Kidney epithelial cell (primary cell): ENCODE data around the gene EPHB2. TPM values are rescaled to one million over a fixed set of nuclear protein-coding genes. Genes with fewer than 3 reads are reported as not detected.

ENCODE experiments used
- DNase-seq: peaks from one replicate; pipeline ENCODE4 v3.0.0-alpha.2; 2010; ENCODE audit warnings: low read depth
- H3K27me3 ChIP-seq: 2 replicates; pipeline ENCODE4 v1.6.0; 2011; ENCODE audit warnings: low read length; ENCODE audit not compliant: control insufficient read depth, insufficient read depth
- H3K36me3 ChIP-seq: 2 replicates; pipeline ENCODE4 v1.5.1; 2011; ENCODE audit warnings: low read length; ENCODE audit not compliant: control insufficient read depth, insufficient read depth
- H3K4me3 ChIP-seq: 2 replicates; pipeline ENCODE4 v1.5.1; 2011; ENCODE audit warnings: low read depth, mild to moderate bottlenecking, control low read depth, low read length
- CTCF ChIP-seq: IDR thresholded peaks from 2 replicates; pipeline ENCODE4 v1.5.1; 2011; ENCODE audit warnings: mild to moderate bottlenecking, moderate library complexity, low read length, control low read depth, inconsistent platforms; ENCODE audit not compliant: insufficient read depth, poor library complexity, severe bottlenecking
- total RNA-seq: library from RNA; depleted of rRNA; stranded (reverse); fragments of >200 nt; gene quantifications from 2 replicates; pipeline ENCODE4 v1.2.3, GENCODE V29; 2015

The EPHB2 gene
- total RNA-seq, 1 donor from 2014 or later, result 111 TPM

DNA sequence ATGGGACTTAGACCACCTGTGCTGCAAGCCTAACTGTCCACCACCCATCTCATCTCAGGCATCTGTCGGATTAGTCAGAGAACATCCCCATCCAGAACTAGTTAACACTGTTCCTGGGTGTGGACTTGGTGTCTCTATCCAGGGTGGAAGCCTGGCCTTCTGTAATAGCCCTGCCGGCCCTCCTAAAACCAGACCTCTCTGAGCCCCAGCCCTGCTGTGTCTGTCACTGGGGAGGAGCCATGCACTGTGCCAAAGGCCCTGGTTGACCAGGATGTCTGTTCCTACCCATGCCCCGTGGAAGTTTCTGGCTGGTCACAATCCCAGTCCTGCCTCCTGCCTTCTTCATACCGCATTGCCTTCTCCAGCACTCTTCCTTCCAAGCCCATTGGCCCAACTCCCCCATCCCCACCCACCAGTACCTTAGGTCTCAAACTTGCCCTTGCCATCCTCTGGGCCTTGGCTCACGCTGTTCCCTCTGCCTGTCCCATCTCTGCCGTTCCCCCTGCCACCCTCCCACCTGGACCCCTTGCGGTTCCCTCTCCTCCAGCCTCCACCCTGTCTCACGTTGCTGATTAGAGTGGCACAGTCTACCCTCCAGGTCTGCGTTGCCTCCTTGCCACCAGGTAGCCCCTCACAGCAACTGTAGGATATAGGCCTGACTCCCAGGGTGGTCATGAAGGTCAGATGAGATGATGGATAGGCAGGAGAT lies 105.6 kb downstream of the EPHB2 start:
- TF ChIP-seq CTCF, result no peak
- H3K36me3 ChIP-seq, result no peaks in the 10 kb centered on the region
- no peak for DNase-seq
- H3K4me3 ChIP-seq, result no peak overlapping the region
- H3K27me3 ChIP-seq, result no peaks in the 10 kb centered on the region

DNA sequence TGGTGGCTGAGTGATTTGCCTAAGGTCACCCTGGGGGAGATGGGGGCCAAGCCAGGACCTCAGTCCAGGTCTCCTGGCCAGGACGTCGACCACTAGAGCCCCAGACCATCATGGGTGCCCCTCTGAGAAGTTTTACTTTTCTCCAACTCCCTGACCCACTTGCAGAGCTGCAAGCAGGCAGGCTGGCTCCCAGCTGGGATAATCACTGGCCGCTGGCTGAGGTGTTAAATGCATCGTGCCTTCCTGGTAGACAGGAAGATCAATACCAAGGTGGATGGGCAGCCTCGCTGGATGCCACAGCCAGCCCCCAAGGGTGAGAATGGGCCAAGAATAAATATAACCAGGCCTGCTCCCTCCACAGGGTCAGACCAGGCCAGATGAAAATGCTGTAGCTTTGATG lies 106.2 kb downstream of the EPHB2 start:
- no peak for TF ChIP-seq CTCF
- Histone ChIP-seq H3K4me3 (no peak overlapping the region), H3K36me3 (no peaks in the 10 kb centered on the region), H3K27me3 (no peaks in the 10 kb centered on the region)
- no peak for DNase-seq

DNA sequence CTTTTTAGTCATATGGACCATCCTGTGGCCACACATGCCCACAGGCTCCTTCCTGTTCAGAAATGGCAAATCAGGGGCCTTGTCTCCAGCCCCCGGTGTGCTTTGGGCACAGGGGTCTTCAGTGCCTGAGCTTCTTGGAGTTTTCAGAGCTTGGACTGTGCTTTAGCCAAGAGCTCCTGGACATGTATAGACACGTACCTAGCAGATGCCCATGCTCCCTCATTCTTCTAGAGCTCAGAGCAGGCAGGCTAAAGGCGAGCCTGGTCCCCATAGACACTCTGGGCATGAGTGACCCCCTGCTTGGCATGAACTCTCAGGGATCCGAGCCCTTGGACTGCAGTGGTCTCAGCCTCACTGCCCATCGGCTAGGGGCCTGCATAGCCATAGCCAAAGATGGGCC lies 106.8 kb downstream of the EPHB2 start:
- H3K36me3 ChIP-seq, result no peaks in the 10 kb centered on the region
- no peak for DNase-seq
- H3K4me3 ChIP-seq, result no peak overlapping the region
- H3K27me3 ChIP-seq, result no peaks in the 10 kb centered on the region
- TF ChIP-seq CTCF, result no peak

DNA sequence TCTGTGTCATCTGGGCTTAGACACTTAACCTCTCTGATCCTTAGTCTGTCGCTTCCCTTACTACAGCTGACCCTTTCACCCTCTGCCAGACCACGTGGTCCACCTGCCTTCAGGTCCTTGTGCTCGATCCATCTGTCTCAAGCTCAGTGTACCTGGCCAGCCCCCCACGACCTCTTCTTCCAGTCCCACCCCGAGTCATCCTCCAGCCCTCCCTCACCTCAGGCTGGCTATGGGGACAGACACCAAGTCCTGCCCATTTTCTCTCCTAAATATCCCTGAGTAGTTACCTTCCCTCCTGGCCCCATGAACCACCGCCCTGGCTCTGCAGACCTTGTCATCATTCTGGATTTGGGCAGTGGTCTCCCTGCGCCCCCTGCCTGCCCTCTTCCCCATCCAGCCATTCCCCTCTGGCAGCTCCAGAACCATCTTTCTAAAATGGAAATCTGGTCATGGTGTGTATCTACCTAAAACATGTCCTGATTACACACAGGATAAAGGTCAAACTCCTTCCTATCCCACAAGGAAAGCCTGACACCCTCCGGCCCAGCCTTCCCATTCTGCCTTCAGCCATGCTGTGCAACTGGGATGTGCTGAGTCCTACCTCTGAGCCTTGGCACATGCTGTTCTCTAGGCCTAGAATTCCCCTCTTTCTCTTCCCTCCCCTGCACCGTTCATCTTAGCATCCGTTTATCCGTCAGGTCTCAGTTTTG lies 107.6 kb downstream of the EPHB2 start:
- TF ChIP-seq CTCF, result no peak
- no peak for DNase-seq
- H3K36me3 ChIP-seq, result no peaks in the 10 kb centered on the region
- H3K27me3 ChIP-seq, result no peaks in the 10 kb centered on the region
- no peak overlapping the region for H3K4me3 ChIP-seq

- no peaks in the 10 kb centered on the region for H3K27me3 ChIP-seq
- no peak for TF ChIP-seq CTCF
- no peak for DNase-seq
- H3K36me3 ChIP-seq, result no peaks in the 10 kb centered on the region
- H3K4me3 ChIP-seq, result no peak overlapping the region
These were observed 108.7 kb downstream of the EPHB2 start for GRCh38 chr1:22819361-22819760.
